GM23338 (cell line): ENCODE results near the gene DNAJB8. TPM values are rescaled to one million over a fixed set of nuclear protein-coding genes. Genes with fewer than 3 reads are reported as not detected.

Experiments used
- ATAC-seq: fragments of 200-7000 bp; cut with Tn5 transposase; 3 replicates; pipeline ENCODE4 v1.9.1; 2020
- DNase-seq: peaks from one replicate; pipeline ENCODE4 v3.0.0-alpha.2; 2015; ENCODE audit warnings: low spot score
- H2AFZ ChIP-seq: fragments of 200-600 bp; sonication (generic); 2 replicates; pipeline ENCODE4 v1.8.0; 2016; ENCODE audit warnings: antibody characterized with exemption, mild to moderate bottlenecking, moderate library complexity
- H3F3A ChIP-seq: fragments of 200-600 bp; sonication (generic); replicated peaks from 2 replicates; pipeline ENCODE4 v1.8.0; 2017; ENCODE audit warnings: antibody characterized with exemption, mixed run types, low read depth
- H3K27ac ChIP-seq: fragments of 200-600 bp; sonication (generic); 2 replicates; pipeline ENCODE4 v1.6.1; 2016; ENCODE audit warnings: low read depth
- H3K27me3 ChIP-seq: fragments of 200-600 bp; sonication (generic); 2 replicates; pipeline ENCODE4 v1.8.0; 2016; ENCODE audit warnings: mild to moderate bottlenecking, mixed run types, moderate library complexity; ENCODE audit not compliant: insufficient read depth
- H3K36me3 ChIP-seq: fragments of 200-600 bp; sonication (generic); 2 replicates; pipeline ENCODE4 v1.8.0; 2016; ENCODE audit warnings: mild to moderate bottlenecking; ENCODE audit not compliant: insufficient read depth
- H3K4me1 ChIP-seq: fragments of 200-600 bp; sonication (generic); 2 replicates; pipeline ENCODE4 v1.8.0; 2016; ENCODE audit warnings: mild to moderate bottlenecking, moderate library complexity; ENCODE audit not compliant: insufficient read depth
- H3K4me2 ChIP-seq: fragments of 200-600 bp; sonication (generic); 2 replicates; pipeline ENCODE4 v1.7.1; 2017; ENCODE audit warnings: mixed run types
- H3K4me3 ChIP-seq: fragments of 200-600 bp; sonication (generic); 2 replicates; pipeline ENCODE4 v1.6.1; 2016; ENCODE audit warnings: mixed run types
- H3K79me2 ChIP-seq: fragments of 200-600 bp; sonication (generic); replicated peaks from 2 replicates; pipeline ENCODE4 v1.8.0; 2017; ENCODE audit warnings: mild to moderate bottlenecking; ENCODE audit not compliant: insufficient read depth
- H3K9me2 ChIP-seq: fragments of 200-600 bp; sonication (generic); 2 replicates; pipeline ENCODE4 v1.8.0; 2017; ENCODE audit not compliant: insufficient read depth
- H4K20me1 ChIP-seq: fragments of 200-600 bp; sonication (generic); replicated peaks from 2 replicates; pipeline ENCODE4 v1.8.0; 2017; ENCODE audit warnings: mild to moderate bottlenecking; ENCODE audit not compliant: insufficient read depth
- H3K27ac Mint-ChIP-seq: 2 replicates; pipeline ENCODE4 v1.8.0; 2020; ENCODE audit warnings: inconsistent platforms, mild to moderate bottlenecking, moderate library complexity, mixed read lengths
- H3K27me3 Mint-ChIP-seq: 3 replicates; pipeline ENCODE4 v1.8.0; 2022; ENCODE audit warnings: low read depth, mild to moderate bottlenecking, moderate library complexity, mixed read lengths, inconsistent platforms; ENCODE audit not compliant: insufficient read depth, poor library complexity
- H3K36me3 Mint-ChIP-seq: 3 replicates; pipeline ENCODE4 v1.8.0; 2021; ENCODE audit warnings: low read depth, mild to moderate bottlenecking, inconsistent platforms, moderate library complexity, mixed read lengths
- H3K4me1 Mint-ChIP-seq: 3 replicates; pipeline ENCODE4 v1.8.0; 2020; ENCODE audit warnings: mild to moderate bottlenecking, inconsistent platforms, mixed read lengths
- H3K4me3 Mint-ChIP-seq: 3 replicates; pipeline ENCODE4 v1.8.0; 2021; ENCODE audit warnings: moderate library complexity, mild to moderate bottlenecking, inconsistent platforms, mixed read lengths
- H3K9me3 Mint-ChIP-seq: 3 replicates; pipeline ENCODE4 v1.8.0; 2020; ENCODE audit warnings: moderate library complexity, mild to moderate bottlenecking, inconsistent platforms, mixed read lengths
- CREB1 ChIP-seq: fragments of 250-450 bp; sonication (Bioruptor Pico); IDR thresholded peaks from 2 replicates; pipeline ENCODE4 v1.5.0; 2020; ENCODE audit warnings: low read depth, mild to moderate bottlenecking, moderate library complexity
- EZH2 ChIP-seq: fragments of 200-600 bp; sonication (generic); IDR thresholded peaks from one replicate; pipeline ENCODE4 v1.8.0; 2017; ENCODE audit warnings: antibody characterized with exemption, mild to moderate bottlenecking, low read depth; ENCODE audit not compliant: unreplicated experiment
- EZH2phosphoT487 ChIP-seq: fragments of 200-600 bp; sonication (generic); IDR thresholded peaks from one replicate; pipeline ENCODE4 v1.8.1; 2018; ENCODE audit warnings: antibody characterized with exemption; ENCODE audit not compliant: unreplicated experiment
- JUNB ChIP-seq: IDR thresholded peaks from one replicate; pipeline ENCODE4 v1.6.1; 2016; ENCODE audit warnings: antibody characterized with exemption; ENCODE audit not compliant: unreplicated experiment
- NANOG ChIP-seq: IDR thresholded peaks from 2 replicates; pipeline ENCODE4 v1.6.1; 2016; ENCODE audit warnings: antibody characterized with exemption, borderline replicate concordance
- POLR2AphosphoS5 ChIP-seq: IDR thresholded peaks from 2 replicates; pipeline ENCODE4 v1.6.1; 2016; ENCODE audit warnings: antibody characterized with exemption, low read depth
- STAT1 ChIP-seq: IDR thresholded peaks from one replicate; pipeline ENCODE4 v1.6.1; 2016; ENCODE audit warnings: antibody characterized with exemption; ENCODE audit not compliant: unreplicated experiment
- ZNF114 ChIP-seq: fragments of 250-450 bp; sonication (Bioruptor Pico); IDR thresholded peaks from 2 replicates; pipeline ENCODE4 v1.5.0; 2020; ENCODE audit warnings: mild to moderate bottlenecking, moderate library complexity
- ZNF331 ChIP-seq: fragments of 250-450 bp; sonication (Bioruptor Pico); IDR thresholded peaks from 2 replicates; pipeline ENCODE4 v1.5.0; 2020; ENCODE audit warnings: low read depth, mild to moderate bottlenecking, moderate library complexity
- polyA plus RNA-seq: library from polyadenylated mRNA; unstranded; fragments of >200 nt; fragmentation: Nextera tagmentation; extraction: Ambion mirVana; gene quantifications from 2 replicates; pipeline ENCODE4 v1.2.1, GENCODE V29; 2016
- total RNA-seq: library from RNA; depleted of rRNA; stranded (reverse); fragments of >200 nt; shearing (Covaris generic); gene quantifications from 2 replicates; pipeline ENCODE4 v1.2.3, GENCODE V29; 2014
- TF ChIP-seq, protein P1 (sequence below): IDR thresholded peaks from 2 replicates; pipeline ENCODE4 v1.6.1; 2016; ENCODE audit warnings: antibody characterized with exemption
- TF ChIP-seq, protein P2 (sequence below), 2 experiments: fragments of 200-600 bp in 1 of 2; sonication (generic) in 1 of 2; conservative IDR thresholded peaks; 2 replicates each; pipeline versions ENCODE4 v1.5.1 to v1.6.1; 2016 to 2017; ENCODE audit warnings: antibody characterized with exemption in 2 of 2, low read depth in 2 of 2, mild to moderate bottlenecking in 2 of 2, moderate library complexity in 1 of 2
- TF ChIP-seq, protein P3 (sequence below): IDR thresholded peaks from one replicate; pipeline ENCODE4 v1.6.1; 2018; ENCODE audit warnings: antibody characterized with exemption; ENCODE audit not compliant: unreplicated experiment
- TF ChIP-seq, protein P4 (sequence below): fragments of 250-450 bp; sonication (Bioruptor Pico); IDR thresholded peaks from 2 replicates; pipeline ENCODE4 v1.5.0; 2020; ENCODE audit warnings: mild to moderate bottlenecking, moderate library complexity

The DNAJB8 gene
- total and polyA plus RNA-seq, 2 experiments from 2014 or later, result not detected

DNA sequence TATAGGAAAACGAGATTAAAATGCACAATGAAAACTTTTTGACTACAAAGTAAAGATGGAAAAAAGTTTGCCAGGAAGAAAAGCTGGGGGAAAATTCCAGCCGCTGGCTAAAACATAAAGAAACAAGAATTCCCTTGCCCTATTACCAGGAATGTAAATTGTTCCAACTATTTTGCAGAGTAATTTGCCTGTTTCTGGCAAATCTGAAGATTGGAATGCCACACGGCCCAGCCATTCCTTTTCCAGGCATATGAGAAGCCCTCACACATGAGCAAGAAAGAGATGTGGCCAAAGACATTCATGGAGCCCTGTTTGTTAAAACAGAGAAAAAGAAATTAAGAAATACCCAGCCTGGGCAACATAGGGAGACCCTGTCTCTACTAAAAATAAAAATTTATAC, 34.7 kb upstream of the DNAJB8 start:
- DNase-seq (no peak), ATAC-seq (no peak)
- H3K9me2 ChIP-seq, result no peaks in the 10 kb centered on the region
- H3K9me3 Mint-ChIP-seq, result no peaks in the 10 kb centered on the region
- no peak overlapping the region for H3K4me2 ChIP-seq
- no peak overlapping the region for H3K4me3 ChIP-seq
- H2AFZ ChIP-seq, result no peak overlapping the region
- no peak overlapping the region for H3K27ac ChIP-seq
- peaks cover 33% of the 10 kb centered on the region for H3K27me3 Mint-ChIP-seq
- H3K4me1 Mint-ChIP-seq, result peaks cover 7% of the 10 kb centered on the region; the same call in 2 of the 3 replicates
- TF ChIP-seq, protein P1, sequence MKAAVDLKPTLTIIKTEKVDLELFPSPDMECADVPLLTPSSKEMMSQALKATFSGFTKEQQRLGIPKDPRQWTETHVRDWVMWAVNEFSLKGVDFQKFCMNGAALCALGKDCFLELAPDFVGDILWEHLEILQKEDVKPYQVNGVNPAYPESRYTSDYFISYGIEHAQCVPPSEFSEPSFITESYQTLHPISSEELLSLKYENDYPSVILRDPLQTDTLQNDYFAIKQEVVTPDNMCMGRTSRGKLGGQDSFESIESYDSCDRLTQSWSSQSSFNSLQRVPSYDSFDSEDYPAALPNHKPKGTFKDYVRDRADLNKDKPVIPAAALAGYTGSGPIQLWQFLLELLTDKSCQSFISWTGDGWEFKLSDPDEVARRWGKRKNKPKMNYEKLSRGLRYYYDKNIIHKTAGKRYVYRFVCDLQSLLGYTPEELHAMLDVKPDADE, result no peak
- TF ChIP-seq STAT1, result no peak
- no peak for TF ChIP-seq ZNF331 (CRISPR knock-in tag)
- no peak for TF ChIP-seq NANOG
- TF ChIP-seq, protein P2, sequence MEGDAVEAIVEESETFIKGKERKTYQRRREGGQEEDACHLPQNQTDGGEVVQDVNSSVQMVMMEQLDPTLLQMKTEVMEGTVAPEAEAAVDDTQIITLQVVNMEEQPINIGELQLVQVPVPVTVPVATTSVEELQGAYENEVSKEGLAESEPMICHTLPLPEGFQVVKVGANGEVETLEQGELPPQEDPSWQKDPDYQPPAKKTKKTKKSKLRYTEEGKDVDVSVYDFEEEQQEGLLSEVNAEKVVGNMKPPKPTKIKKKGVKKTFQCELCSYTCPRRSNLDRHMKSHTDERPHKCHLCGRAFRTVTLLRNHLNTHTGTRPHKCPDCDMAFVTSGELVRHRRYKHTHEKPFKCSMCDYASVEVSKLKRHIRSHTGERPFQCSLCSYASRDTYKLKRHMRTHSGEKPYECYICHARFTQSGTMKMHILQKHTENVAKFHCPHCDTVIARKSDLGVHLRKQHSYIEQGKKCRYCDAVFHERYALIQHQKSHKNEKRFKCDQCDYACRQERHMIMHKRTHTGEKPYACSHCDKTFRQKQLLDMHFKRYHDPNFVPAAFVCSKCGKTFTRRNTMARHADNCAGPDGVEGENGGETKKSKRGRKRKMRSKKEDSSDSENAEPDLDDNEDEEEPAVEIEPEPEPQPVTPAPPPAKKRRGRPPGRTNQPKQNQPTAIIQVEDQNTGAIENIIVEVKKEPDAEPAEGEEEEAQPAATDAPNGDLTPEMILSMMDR (conservative IDR thresholded peaks at IDR 0.05; ENCODE audit: low read depth in 2 of 2), result no peak
- TF ChIP-seq POLR2AphosphoS5, result no peak
- TF ChIP-seq, protein P3, sequence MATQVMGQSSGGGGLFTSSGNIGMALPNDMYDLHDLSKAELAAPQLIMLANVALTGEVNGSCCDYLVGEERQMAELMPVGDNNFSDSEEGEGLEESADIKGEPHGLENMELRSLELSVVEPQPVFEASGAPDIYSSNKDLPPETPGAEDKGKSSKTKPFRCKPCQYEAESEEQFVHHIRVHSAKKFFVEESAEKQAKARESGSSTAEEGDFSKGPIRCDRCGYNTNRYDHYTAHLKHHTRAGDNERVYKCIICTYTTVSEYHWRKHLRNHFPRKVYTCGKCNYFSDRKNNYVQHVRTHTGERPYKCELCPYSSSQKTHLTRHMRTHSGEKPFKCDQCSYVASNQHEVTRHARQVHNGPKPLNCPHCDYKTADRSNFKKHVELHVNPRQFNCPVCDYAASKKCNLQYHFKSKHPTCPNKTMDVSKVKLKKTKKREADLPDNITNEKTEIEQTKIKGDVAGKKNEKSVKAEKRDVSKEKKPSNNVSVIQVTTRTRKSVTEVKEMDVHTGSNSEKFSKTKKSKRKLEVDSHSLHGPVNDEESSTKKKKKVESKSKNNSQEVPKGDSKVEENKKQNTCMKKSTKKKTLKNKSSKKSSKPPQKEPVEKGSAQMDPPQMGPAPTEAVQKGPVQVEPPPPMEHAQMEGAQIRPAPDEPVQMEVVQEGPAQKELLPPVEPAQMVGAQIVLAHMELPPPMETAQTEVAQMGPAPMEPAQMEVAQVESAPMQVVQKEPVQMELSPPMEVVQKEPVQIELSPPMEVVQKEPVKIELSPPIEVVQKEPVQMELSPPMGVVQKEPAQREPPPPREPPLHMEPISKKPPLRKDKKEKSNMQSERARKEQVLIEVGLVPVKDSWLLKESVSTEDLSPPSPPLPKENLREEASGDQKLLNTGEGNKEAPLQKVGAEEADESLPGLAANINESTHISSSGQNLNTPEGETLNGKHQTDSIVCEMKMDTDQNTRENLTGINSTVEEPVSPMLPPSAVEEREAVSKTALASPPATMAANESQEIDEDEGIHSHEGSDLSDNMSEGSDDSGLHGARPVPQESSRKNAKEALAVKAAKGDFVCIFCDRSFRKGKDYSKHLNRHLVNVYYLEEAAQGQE, result no peak
- TF ChIP-seq, protein P4, sequence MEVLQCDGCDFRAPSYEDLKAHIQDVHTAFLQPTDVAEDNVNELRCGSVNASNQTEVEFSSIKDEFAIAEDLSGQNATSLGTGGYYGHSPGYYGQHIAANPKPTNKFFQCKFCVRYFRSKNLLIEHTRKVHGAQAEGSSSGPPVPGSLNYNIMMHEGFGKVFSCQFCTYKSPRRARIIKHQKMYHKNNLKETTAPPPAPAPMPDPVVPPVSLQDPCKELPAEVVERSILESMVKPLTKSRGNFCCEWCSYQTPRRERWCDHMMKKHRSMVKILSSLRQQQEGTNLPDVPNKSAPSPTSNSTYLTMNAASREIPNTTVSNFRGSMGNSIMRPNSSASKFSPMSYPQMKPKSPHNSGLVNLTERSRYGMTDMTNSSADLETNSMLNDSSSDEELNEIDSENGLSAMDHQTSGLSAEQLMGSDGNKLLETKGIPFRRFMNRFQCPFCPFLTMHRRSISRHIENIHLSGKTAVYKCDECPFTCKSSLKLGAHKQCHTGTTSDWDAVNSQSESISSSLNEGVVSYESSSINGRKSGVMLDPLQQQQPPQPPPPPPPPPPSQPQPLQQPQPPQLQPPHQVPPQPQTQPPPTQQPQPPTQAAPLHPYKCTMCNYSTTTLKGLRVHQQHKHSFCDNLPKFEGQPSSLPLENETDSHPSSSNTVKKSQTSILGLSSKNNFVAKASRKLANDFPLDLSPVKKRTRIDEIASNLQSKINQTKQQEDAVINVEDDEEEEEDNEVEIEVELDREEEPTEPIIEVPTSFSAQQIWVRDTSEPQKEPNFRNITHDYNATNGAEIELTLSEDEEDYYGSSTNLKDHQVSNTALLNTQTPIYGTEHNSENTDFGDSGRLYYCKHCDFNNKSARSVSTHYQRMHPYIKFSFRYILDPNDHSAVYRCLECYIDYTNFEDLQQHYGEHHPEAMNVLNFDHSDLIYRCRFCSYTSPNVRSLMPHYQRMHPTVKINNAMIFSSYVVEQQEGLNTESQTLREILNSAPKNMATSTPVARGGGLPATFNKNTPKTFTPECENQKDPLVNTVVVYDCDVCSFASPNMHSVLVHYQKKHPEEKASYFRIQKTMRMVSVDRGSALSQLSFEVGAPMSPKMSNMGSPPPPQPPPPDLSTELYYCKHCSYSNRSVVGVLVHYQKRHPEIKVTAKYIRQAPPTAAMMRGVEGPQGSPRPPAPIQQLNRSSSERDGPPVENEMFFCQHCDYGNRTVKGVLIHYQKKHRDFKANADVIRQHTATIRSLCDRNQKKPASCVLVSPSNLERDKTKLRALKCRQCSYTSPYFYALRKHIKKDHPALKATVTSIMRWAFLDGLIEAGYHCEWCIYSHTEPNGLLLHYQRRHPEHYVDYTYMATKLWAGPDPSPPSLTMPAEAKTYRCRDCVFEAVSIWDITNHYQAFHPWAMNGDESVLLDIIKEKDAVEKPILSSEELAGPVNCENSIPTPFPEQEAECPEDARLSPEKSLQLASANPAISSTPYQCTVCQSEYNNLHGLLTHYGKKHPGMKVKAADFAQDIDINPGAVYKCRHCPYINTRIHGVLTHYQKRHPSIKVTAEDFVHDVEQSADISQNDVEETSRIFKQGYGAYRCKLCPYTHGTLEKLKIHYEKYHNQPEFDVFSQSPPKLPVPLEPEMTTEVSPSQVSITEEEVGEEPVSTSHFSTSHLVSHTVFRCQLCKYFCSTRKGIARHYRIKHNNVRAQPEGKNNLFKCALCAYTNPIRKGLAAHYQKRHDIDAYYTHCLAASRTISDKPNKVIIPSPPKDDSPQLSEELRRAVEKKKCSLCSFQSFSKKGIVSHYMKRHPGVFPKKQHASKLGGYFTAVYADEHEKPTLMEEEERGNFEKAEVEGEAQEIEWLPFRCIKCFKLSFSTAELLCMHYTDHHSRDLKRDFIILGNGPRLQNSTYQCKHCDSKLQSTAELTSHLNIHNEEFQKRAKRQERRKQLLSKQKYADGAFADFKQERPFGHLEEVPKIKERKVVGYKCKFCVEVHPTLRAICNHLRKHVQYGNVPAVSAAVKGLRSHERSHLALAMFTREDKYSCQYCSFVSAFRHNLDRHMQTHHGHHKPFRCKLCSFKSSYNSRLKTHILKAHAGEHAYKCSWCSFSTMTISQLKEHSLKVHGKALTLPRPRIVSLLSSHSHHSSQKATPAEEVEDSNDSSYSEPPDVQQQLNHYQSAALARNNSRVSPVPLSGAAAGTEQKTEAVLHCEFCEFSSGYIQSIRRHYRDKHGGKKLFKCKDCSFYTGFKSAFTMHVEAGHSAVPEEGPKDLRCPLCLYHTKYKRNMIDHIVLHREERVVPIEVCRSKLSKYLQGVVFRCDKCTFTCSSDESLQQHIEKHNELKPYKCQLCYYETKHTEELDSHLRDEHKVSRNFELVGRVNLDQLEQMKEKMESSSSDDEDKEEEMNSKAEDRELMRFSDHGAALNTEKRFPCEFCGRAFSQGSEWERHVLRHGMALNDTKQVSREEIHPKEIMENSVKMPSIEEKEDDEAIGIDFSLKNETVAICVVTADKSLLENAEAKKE, result no peak
- no peak for TF ChIP-seq ZNF114 (CRISPR knock-in tag)
- TF ChIP-seq CREB1 (CRISPR knock-in tag), result no peak
- no peak for TF ChIP-seq JUNB
- no peak for TF ChIP-seq EZH2
- no peak for TF ChIP-seq EZH2phosphoT487
- H3K36me3 Mint-ChIP-seq, result no peaks in the 10 kb centered on the region
- H3K27ac Mint-ChIP-seq, result no peak overlapping the region
- no peaks in the 10 kb centered on the region for H3K79me2 ChIP-seq
- H3F3A ChIP-seq, result no peaks in the 10 kb centered on the region
- H3K4me1 ChIP-seq, result no peaks in the 10 kb centered on the region; the same call in 1 of the 2 replicates
- no peak overlapping the region for H3K4me3 Mint-ChIP-seq
- H3K36me3 ChIP-seq, result no peaks in the 10 kb centered on the region
- peaks cover 34% of the 10 kb centered on the region for H3K27me3 ChIP-seq
- H4K20me1 ChIP-seq, result no peaks in the 10 kb centered on the region
